HFFc6 (cell line): Measurements from ENCODE around the gene IL1RAPL2. TPM values are rescaled to one million over a fixed set of nuclear protein-coding genes. Genes with fewer than 3 reads are reported as not detected.

ENCODE experiments used
- DNase-seq: peaks from one replicate; pipeline ENCODE4 v3.0.0-alpha.2; 2018
- H3K27ac Mint-ChIP-seq: 2 replicates; pipeline ENCODE4 v1.8.0; 2020; ENCODE audit warnings: mild to moderate bottlenecking, mixed read lengths
- H3K27me3 Mint-ChIP-seq: 2 replicates; pipeline ENCODE4 v1.8.0; 2021; ENCODE audit warnings: mild to moderate bottlenecking, moderate library complexity, mixed read lengths; ENCODE audit not compliant: insufficient read depth
- H3K36me3 Mint-ChIP-seq: 2 replicates; pipeline ENCODE4 v1.8.0; 2021; ENCODE audit warnings: low read depth, mixed read lengths
- H3K4me1 Mint-ChIP-seq: 2 replicates; pipeline ENCODE4 v1.8.0; 2020; ENCODE audit warnings: low read depth, mixed read lengths
- H3K4me3 Mint-ChIP-seq: 2 replicates; pipeline ENCODE4 v1.8.0; 2020; ENCODE audit warnings: mild to moderate bottlenecking, moderate library complexity, mixed read lengths
- H3K9me3 Mint-ChIP-seq: 2 replicates; pipeline ENCODE4 v1.8.0; 2020; ENCODE audit warnings: mild to moderate bottlenecking, mixed read lengths
- CTCF ChIP-seq: fragments of 200-600 bp; sonication (generic); IDR thresholded peaks from 2 replicates; pipeline ENCODE4 v1.5.0; 2021; ENCODE audit warnings: antibody characterized with exemption, mild to moderate bottlenecking
- total RNA-seq, 6 experiments: library from RNA; stranded (reverse); fragmentation: NEBNext Ultra II Directional; extraction: Animal tissue kit (Norgen Biotek cat#: 25700); gene quantifications; 2 replicates in 1 of 6; 3 replicates in 5 of 6; pipeline ENCODE4 v1.2.3, GENCODE V29; 2021

The IL1RAPL2 gene
- total RNA-seq, 6 experiments from 2014 or later = 0.33 TPM; not detected in 5

- H3K27ac Mint-ChIP-seq = no peak overlapping the region
- no peak overlapping the region for H3K4me3 Mint-ChIP-seq
- H3K36me3 Mint-ChIP-seq = no peaks in the 10 kb centered on the region
- no peaks in the 10 kb centered on the region for H3K9me3 Mint-ChIP-seq
- no peak for DNase-seq
- TF ChIP-seq CTCF = no peak
- no peaks in the 10 kb centered on the region for H3K4me1 Mint-ChIP-seq
- no peaks in the 10 kb centered on the region for H3K27me3 Mint-ChIP-seq
These were observed 560.2 kb downstream of the IL1RAPL2 start for GRCh38 chrX:105126201-105126600.

GRCh38 chrX:105134273-105134672 is 568.3 kb downstream of the IL1RAPL2 start:
- TF ChIP-seq CTCF = no peak
- Mint-ChIP-seq H3K36me3 (no peaks in the 10 kb centered on the region), H3K9me3 (no peaks in the 10 kb centered on the region), H3K4me1 (no peaks in the 10 kb centered on the region), H3K27ac (no peak overlapping the region), H3K27me3 (no peaks in the 10 kb centered on the region), H3K4me3 (no peak overlapping the region)
- DNase-seq = no peak

- Mint-ChIP-seq H3K4me1 (no peaks in the 10 kb centered on the region), H3K27ac (no peak overlapping the region), H3K4me3 (no peak overlapping the region), H3K27me3 (no peaks in the 10 kb centered on the region), H3K9me3 (no peaks in the 10 kb centered on the region; the same call in 1 of the 2 replicates), H3K36me3 (no peaks in the 10 kb centered on the region)
- TF ChIP-seq CTCF = no peak
- no peak for DNase-seq
These were observed 570.8 kb downstream of the IL1RAPL2 start for GRCh38 chrX:105136786-105137185.

- Mint-ChIP-seq H3K27me3 (no peaks in the 10 kb centered on the region), H3K36me3 (no peaks in the 10 kb centered on the region), H3K4me3 (no peak overlapping the region), H3K4me1 (no peaks in the 10 kb centered on the region), H3K9me3 (no peaks in the 10 kb centered on the region), H3K27ac (no peak overlapping the region)
- TF ChIP-seq CTCF = no peak
- no peak for DNase-seq
These were observed 584.0 kb downstream of the IL1RAPL2 start for GRCh38 chrX:105150036-105150435.

- no peak for TF ChIP-seq CTCF
- no peak for DNase-seq
- H3K9me3 Mint-ChIP-seq = no peaks in the 10 kb centered on the region
- H3K4me1 Mint-ChIP-seq = no peaks in the 10 kb centered on the region
- H3K36me3 Mint-ChIP-seq = no peaks in the 10 kb centered on the region
- H3K27me3 Mint-ChIP-seq = no peaks in the 10 kb centered on the region
- H3K27ac Mint-ChIP-seq = no peak overlapping the region
- H3K4me3 Mint-ChIP-seq = no peak overlapping the region
These were observed 584.6 kb downstream of the IL1RAPL2 start for GRCh38 chrX:105150557-105150956.

GRCh38 chrX:105167233-105167632 is 601.2 kb downstream of the IL1RAPL2 start:
- TF ChIP-seq CTCF = no peak
- no peaks in the 10 kb centered on the region for H3K36me3 Mint-ChIP-seq
- no peak for DNase-seq
- H3K4me1 Mint-ChIP-seq = no peaks in the 10 kb centered on the region
- no peak overlapping the region for H3K27ac Mint-ChIP-seq
- H3K9me3 Mint-ChIP-seq = peaks cover 4% of the 10 kb centered on the region
- no peak overlapping the region for H3K4me3 Mint-ChIP-seq
- no peaks in the 10 kb centered on the region for H3K27me3 Mint-ChIP-seq
